Testis (tissue), 3 donors: Measurements from ENCODE around the gene GLIS1. TPM values are rescaled to one million over a fixed set of nuclear protein-coding genes. Genes with fewer than 3 reads are reported as not detected.

Experiments
- DNase-seq: peaks from one replicate; pipeline ENCODE4 v3.0.0-alpha.2; 2019
- H3K27ac ChIP-seq, 2 donors: fragments of 200-600 bp; sonication (generic); one replicate each; pipeline ENCODE4 v1.5.1; 2019
- H3K27me3 ChIP-seq: fragments of 200-600 bp; sonication (generic); one replicate; pipeline ENCODE4 v1.5.1; 2019
- H3K36me3 ChIP-seq: fragments of 200-600 bp; sonication (generic); one replicate; pipeline ENCODE4 v1.5.1; 2017; ENCODE audit warnings: low read depth; ENCODE audit errors: missing control alignments
- H3K4me1 ChIP-seq: fragments of 200-600 bp; sonication (generic); one replicate; pipeline ENCODE4 v1.5.1; 2019
- H3K4me3 ChIP-seq, 2 donors: fragments of 200-600 bp; sonication (generic); one replicate each; pipeline ENCODE4 v1.5.1; 2017 to 2019
- H3K9me3 ChIP-seq: fragments of 200-600 bp; sonication (generic); one replicate; pipeline ENCODE4 v1.5.1; 2017
- CTCF ChIP-seq, 3 experiments: fragments of 450-650 bp in 2 of 3; fragments of 200-600 bp in 1 of 3; sonication (generic) in 1 of 3; IDR thresholded peaks; one replicate each; pipeline ENCODE4 v1.5.1; 2016 to 2019; ENCODE audit warnings: antibody characterized with exemption in 3 of 3, mild to moderate bottlenecking in 2 of 3, moderate library complexity in 1 of 3
- POLR2A ChIP-seq: fragments of 450-650 bp; IDR thresholded peaks from one replicate; pipeline ENCODE4 v1.6.1; 2017; ENCODE audit warnings: antibody characterized with exemption, mild to moderate bottlenecking, moderate library complexity
- WGBS, 2 donors: methylation state at CpG; one replicate each; pipeline ENCODE4 v1.1.5; 2018; 5-methylcytosine and 5-hydroxymethylcytosine counted together
- intact Hi-C: fragments of 100-400 bp; cut with DNase I; formaldehyde crosslinking; loops from one replicate; pipeline ENCODE4 v1.15.1; 2023; ENCODE audit warnings: low total_unique reads
- polyA plus RNA-seq: library from polyadenylated mRNA; stranded (reverse); fragments of 350-450 nt; fragmentation: Illumina TruSeq; extraction: RNeasy Lipid Tissue Mini Kit (QIAGEN cat#74804); gene quantifications from one replicate; pipeline ENCODE4 v1.2.3, GENCODE V29; 2014; ENCODE audit warnings: low read depth, low replicate concordance; ENCODE audit not compliant: insufficient read depth
- total RNA-seq, 2 donors: library from RNA; depleted of rRNA; stranded (reverse); fragments of >200 nt; gene quantifications; one replicate each; pipeline ENCODE4 v1.2.3, GENCODE V29; 2016

The GLIS1 gene
- total and polyA plus RNA-seq, 3 donors from 2014 or later = 2.9 to 6.1 (median 3.8) TPM

DNA sequence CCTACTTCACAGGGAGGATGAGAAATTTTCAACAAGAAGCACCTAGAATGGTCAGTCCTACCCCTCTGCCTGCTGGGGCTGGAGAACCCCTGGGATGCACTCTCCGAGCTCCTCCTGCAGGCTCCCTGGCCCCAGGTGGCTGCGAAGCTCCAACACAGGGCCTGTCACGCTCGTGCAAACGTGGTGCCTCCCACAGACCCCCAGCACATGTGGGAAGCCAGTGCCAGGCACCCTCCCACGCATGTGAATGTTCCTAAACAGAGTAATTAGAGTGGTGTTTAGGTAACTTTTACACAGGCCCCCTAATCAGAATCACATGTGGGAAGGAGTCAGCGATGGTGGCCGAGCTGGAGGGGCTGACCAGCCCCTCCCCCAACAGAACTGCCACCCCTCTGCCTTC lies 28.4 kb downstream of the GLIS1 start:
- no peak overlapping the region for H3K4me3 ChIP-seq
- WGBS, 2 donors = 59 to 74% methylated on average over 7 to 8 of the region's 8 CpGs
- no peak overlapping the region for H3K27ac ChIP-seq
- no peaks in the 10 kb centered on the region for H3K36me3 ChIP-seq
- H3K27me3 ChIP-seq = no peaks in the 10 kb centered on the region
- no peak for DNase-seq
- H3K4me1 ChIP-seq = no peaks in the 10 kb centered on the region
- TF ChIP-seq CTCF (IDR thresholded peaks at IDR 0.05) (no peak), POLR2A (no peak)
- H3K9me3 ChIP-seq = no peaks in the 10 kb centered on the region
- intact Hi-C loops = no loop called here

- TF ChIP-seq POLR2A (no peak), CTCF (IDR thresholded peaks at IDR 0.05) (no peak)
- 93 to 96% methylated on average over 3 of the region's 3 CpGs for WGBS, 2 donors
- Histone ChIP-seq H3K27me3 (no peaks in the 10 kb centered on the region), H3K9me3 (no peaks in the 10 kb centered on the region), H3K36me3 (no peaks in the 10 kb centered on the region), H3K4me1 (no peaks in the 10 kb centered on the region), H3K4me3 (no peak overlapping the region), H3K27ac (no peak overlapping the region)
- DNase-seq = no peak
- intact Hi-C loops = no loop called here
Measured at GRCh38 chr1:53708687-53709086, 30.3 kb downstream of the GLIS1 start.

DNA sequence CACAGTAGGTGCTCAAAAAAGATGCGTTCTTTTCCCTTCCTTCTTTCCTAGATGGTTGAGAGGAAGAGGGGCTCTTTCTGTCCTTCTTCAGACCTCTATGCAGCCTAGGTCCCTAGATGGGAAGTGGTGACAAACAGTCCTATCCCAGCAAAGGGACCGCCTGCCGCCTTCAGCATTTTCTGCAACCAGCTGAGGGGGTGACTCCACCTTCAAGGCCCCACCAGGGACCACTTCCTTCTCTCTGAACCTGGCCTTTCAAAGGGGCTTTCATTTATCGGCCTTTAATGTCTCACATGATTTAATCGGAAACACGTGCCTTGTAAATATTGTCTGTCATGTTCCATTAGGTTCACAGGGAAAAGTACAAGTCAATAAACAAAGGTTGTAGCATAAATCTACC lies 32.6 kb downstream of the GLIS1 start:
- no peaks in the 10 kb centered on the region for H3K36me3 ChIP-seq
- H3K27ac ChIP-seq = no peak overlapping the region
- no peaks in the 10 kb centered on the region for H3K4me1 ChIP-seq
- intact Hi-C loops = no loop called here
- H3K27me3 ChIP-seq = no peaks in the 10 kb centered on the region
- no peak overlapping the region for H3K4me3 ChIP-seq
- TF ChIP-seq POLR2A (no peak), CTCF (IDR thresholded peaks at IDR 0.05) (no peak)
- no peaks in the 10 kb centered on the region for H3K9me3 ChIP-seq
- no peak for DNase-seq
- 67 to 72% methylated on average over 6 of the region's 6 CpGs for WGBS, 2 donors

- Histone ChIP-seq H3K4me1 (no peaks in the 10 kb centered on the region), H3K27ac (no peak overlapping the region), H3K27me3 (no peaks in the 10 kb centered on the region), H3K4me3 (no peak overlapping the region), H3K9me3 (no peaks in the 10 kb centered on the region), H3K36me3 (no peaks in the 10 kb centered on the region)
- intact Hi-C loops = no loop called here
- TF ChIP-seq CTCF (IDR thresholded peaks at IDR 0.05) (no peak), POLR2A (no peak)
- 62 to 73% methylated on average over 7 of the region's 7 CpGs for WGBS, 2 donors
- DNase-seq = no peak
Measured at GRCh38 chr1:53705446-53706096, 33.4 kb downstream of the GLIS1 start.

GRCh38 chr1:53704804-53705445 lies 34.0 kb downstream of the GLIS1 start:
- no peaks in the 10 kb centered on the region for H3K9me3 ChIP-seq
- TF ChIP-seq POLR2A = no peak
- no peak for TF ChIP-seq CTCF (IDR thresholded peaks at IDR 0.05)
- H3K27me3 ChIP-seq = no peaks in the 10 kb centered on the region
- H3K27ac ChIP-seq = no peak overlapping the region
- no peak overlapping the region for H3K4me3 ChIP-seq
- 76 to 90% methylated on average over 8 of the region's 8 CpGs for WGBS, 2 donors
- no peak for DNase-seq
- intact Hi-C loops = no loop called here
- no peaks in the 10 kb centered on the region for H3K4me1 ChIP-seq
- H3K36me3 ChIP-seq = no peaks in the 10 kb centered on the region
